HCT116 (cell line): ENCODE measurements around the gene TLR9.

Experiments
- CTCF ChIP-seq, 3 experiments: fragments of 200-600 bp in 1 of 3; sonication (generic) in 1 of 3; IDR thresholded peaks in 2 of 3; conservative IDR thresholded peaks in 1 of 3; 2 replicates each; pipeline ENCODE4 v1.5.1; 2012 to 2017; ENCODE audit warnings: low read depth in 2 of 3, low read length in 2 of 3, antibody characterized with exemption in 1 of 3, borderline replicate concordance in 1 of 3, control low read depth in 1 of 3, mild to moderate bottlenecking in 1 of 3, mixed read lengths in 1 of 3, mixed run types in 1 of 3, moderate library complexity in 1 of 3; ENCODE audit not compliant: insufficient read depth in 1 of 3
- EZH2 ChIP-seq: fragments of 200-600 bp; sonication (generic); IDR thresholded peaks from 2 replicates; pipeline ENCODE4 v1.6.1; 2017; ENCODE audit warnings: antibody characterized with exemption, mixed run types
- EZH2phosphoT487 ChIP-seq: fragments of 200-600 bp; IDR thresholded peaks from 2 replicates; pipeline ENCODE4 v1.6.1; 2018; ENCODE audit warnings: antibody characterized with exemption, borderline replicate concordance
- MAX ChIP-seq: IDR thresholded peaks from 2 replicates; pipeline ENCODE4 v1.6.1; 2012
- POLR2A ChIP-seq: IDR thresholded peaks from 2 replicates; pipeline ENCODE4 v1.7.0; 2011; ENCODE audit warnings: borderline replicate concordance; ENCODE audit not compliant: insufficient read depth, insufficient read length; ENCODE audit errors: extremely low read depth
- REST ChIP-seq: IDR thresholded peaks from 2 replicates; pipeline ENCODE4 v1.6.1; 2012; ENCODE audit warnings: low read depth
- YY1 ChIP-seq: IDR thresholded peaks from 2 replicates; pipeline ENCODE4 v1.6.1; 2011; ENCODE audit warnings: low read length, low read depth, moderate library complexity, mild to moderate bottlenecking; ENCODE audit not compliant: insufficient replicate concordance; ENCODE audit errors: extremely low read depth
- ZBTB33 ChIP-seq: IDR thresholded peaks from 2 replicates; pipeline ENCODE4 v1.6.1; 2011; ENCODE audit warnings: mild to moderate bottlenecking, low read length, moderate library complexity; ENCODE audit not compliant: insufficient replicate concordance; ENCODE audit errors: extremely low read depth
- ZFX ChIP-seq: fragments of 450-650 bp; IDR thresholded peaks from 2 replicates; pipeline ENCODE4 v1.6.1; 2017

GRCh38 chr3:52198643-52199608, 26.5 kb downstream of the TLR9 start:
- TF ChIP-seq EZH2 (no peak), CTCF (IDR thresholded peaks at IDR 0.05 in 2 of 3, conservative IDR thresholded peaks at IDR 0.05 in 1 of 3; ENCODE audit: borderline replicate concordance in 1 of 3, insufficient read depth in 1 of 3, low read depth in 2 of 3, low read length in 2 of 3) (no peak), ZFX (no peak), MAX (no peak), EZH2phosphoT487 (no peak), ZBTB33 (no peak), REST (no peak), POLR2A (no peak), YY1 (no peak)
